HepG2 (cell line): ENCODE measurements around the gene GRAMD1A. TPM values are rescaled to one million over a fixed set of nuclear protein-coding genes. Genes with fewer than 3 reads are reported as not detected.

Experiments
- ATAC-seq: fragments of 200-7000 bp; cut with Tn5 transposase; 3 replicates; pipeline ENCODE4 v1.9.1; 2020; ENCODE audit warnings: mild to moderate bottlenecking, moderate library complexity
- BruUV-seq: library from RNA; stranded (reverse); fragments of 400-500 nt; replicated peaks from 2 replicates; lab custom pipeline; 2021; lab: Mats Ljungman, UMichigan
- CTCF ChIA-PET: fragments of 300-600 bp; formaldehyde crosslinking; extraction: SDS; loops from one replicate; lab custom pipeline; 2021; ENCODE audit warnings: low total read pairs, inconsistent platforms, low intra/inter-chr PET ratio; lab: Yijun Ruan, JAX
- POLR2A ChIA-PET: fragments of 350-600 bp; sonication (Branson Sonifier 250); formaldehyde crosslinking; loops from one replicate; lab custom pipeline; 2020; ENCODE audit warnings: antibody characterized with exemption, inconsistent platforms; lab: Yijun Ruan, JAX
- DNase-seq: peaks from one replicate; pipeline ENCODE4 v3.0.0-alpha.2; 2015; ENCODE audit warnings: low spot score
- FAIRE-seq: peaks from 3 replicates; lab custom pipeline; 2011; peaks lifted over from hg19 to GRCh38; lab: Jason Lieb, UNC
- H2AFZ ChIP-seq: one replicate; pipeline ENCODE4 v1.6.1; 2011; ENCODE audit warnings: low read length, inconsistent platforms
- H3K27ac ChIP-seq: fragments of 300-600 bp; 3 replicates; pipeline ENCODE4 v1.8.0; 2011; ENCODE audit warnings: mixed run types, mild to moderate bottlenecking, mixed read lengths, low read length, inconsistent platforms; ENCODE audit not compliant: insufficient read depth; ENCODE audit errors: extremely low read length
- H3K27me3 ChIP-seq, 2 experiments: fragments of 200-600 bp in 1 of 2; 2 replicates in 1 of 2; 3 replicates in 1 of 2; pipeline versions ENCODE4 v1.6.0 to v1.8.0; 2011; ENCODE audit warnings: low read length in 2 of 2, mild to moderate bottlenecking in 2 of 2, moderate library complexity in 2 of 2, inconsistent platforms in 1 of 2; ENCODE audit not compliant: insufficient read depth in 2 of 2, control insufficient read depth in 1 of 2
- H3K36me3 ChIP-seq, 2 experiments: fragments of 200-600 bp in 1 of 2; replicated peaks in 1 of 2; 2 replicates in 1 of 2; 3 replicates in 1 of 2; pipeline versions ENCODE4 v1.5.1 to v1.8.0; 2011; ENCODE audit warnings: low read length in 2 of 2, inconsistent platforms in 1 of 2; ENCODE audit not compliant: insufficient read depth in 2 of 2, control insufficient read depth in 1 of 2
- H3K4me1 ChIP-seq: 2 replicates; pipeline ENCODE4 v1.5.1; 2012; ENCODE audit warnings: low read length, inconsistent platforms; ENCODE audit not compliant: insufficient read depth
- H3K4me2 ChIP-seq: 2 replicates; pipeline ENCODE4 v1.6.0; 2011; ENCODE audit warnings: low read depth, low read length, inconsistent platforms
- H3K4me3 ChIP-seq, 3 experiments: fragments of 200-600 bp in 1 of 3; sonication (generic), shearing (Covaris generic) in 1 of 3; replicated peaks in 1 of 3; 2 replicates each; pipeline ENCODE4 v1.5.1; 2011 to 2016; ENCODE audit warnings: low read length in 3 of 3, inconsistent platforms in 2 of 3, low read depth in 2 of 3, mild to moderate bottlenecking in 2 of 3, control low read depth in 1 of 3, mixed read lengths in 1 of 3; ENCODE audit not compliant: insufficient read depth in 1 of 3
- H3K79me2 ChIP-seq: one replicate; pipeline ENCODE4 v1.6.1; 2011; ENCODE audit warnings: low read length, inconsistent platforms; ENCODE audit not compliant: insufficient read depth
- H3K9ac ChIP-seq: 2 replicates; pipeline ENCODE4 v1.6.0; 2011; ENCODE audit warnings: mild to moderate bottlenecking, low read depth, low read length, inconsistent platforms; ENCODE audit not compliant: insufficient read depth
- H3K9me3 ChIP-seq: 2 replicates; pipeline ENCODE4 v1.5.1; 2012; ENCODE audit warnings: mild to moderate bottlenecking, low read length
- H4K20me1 ChIP-seq: 2 replicates; pipeline ENCODE4 v1.6.0; 2011; ENCODE audit warnings: inconsistent platforms, mild to moderate bottlenecking, low read length, moderate library complexity; ENCODE audit not compliant: insufficient read depth
- CEBPB ChIP-seq: IDR thresholded peaks from 2 replicates; pipeline ENCODE4 v1.6.1; 2011; ENCODE audit warnings: low read depth, low read length, improper control_type of control experiment, borderline replicate concordance
- DMAP1 ChIP-seq: IDR thresholded peaks from 2 replicates; pipeline ENCODE4 v1.6.1; 2016
- FOXJ3 ChIP-seq: sonication (generic); formaldehyde crosslinking; IDR thresholded peaks from 2 replicates; pipeline ENCODE4 v1.4.0; 2020; ENCODE audit warnings: missing genetic modification reagents, mild to moderate bottlenecking, borderline replicate concordance
- MED13 ChIP-seq: sonication (generic); formaldehyde crosslinking; IDR thresholded peaks from 2 replicates; pipeline ENCODE4 v1.5.0; 2020; ENCODE audit warnings: missing genetic modification reagents
- MTA1 ChIP-seq: sonication (generic); formaldehyde crosslinking; IDR thresholded peaks from 2 replicates; pipeline ENCODE4 v1.4.0; 2020; ENCODE audit warnings: missing genetic modification reagents, mild to moderate bottlenecking, borderline replicate concordance
- SCMH1 ChIP-seq: sonication (generic); formaldehyde crosslinking; IDR thresholded peaks from 2 replicates; pipeline ENCODE4 v1.9.0; 2021; ENCODE audit warnings: missing genetic modification reagents, mild to moderate bottlenecking, borderline replicate concordance
- SIN3A ChIP-seq: IDR thresholded peaks from 2 replicates; pipeline ENCODE4 v1.6.1; 2011; ENCODE audit warnings: low read depth, mild to moderate bottlenecking, control low read depth, low read length, borderline replicate concordance
- SMC3 ChIP-seq: IDR thresholded peaks from 2 replicates; pipeline ENCODE4 v1.6.1; 2011; ENCODE audit warnings: low read length, improper control_type of control experiment
- ZNF138 ChIP-seq: sonication (generic); formaldehyde crosslinking; IDR thresholded peaks from 2 replicates; pipeline ENCODE4 v1.5.0; 2020; ENCODE audit warnings: mild to moderate bottlenecking, low read depth, missing genetic modification reagents
- ZNF280B ChIP-seq: sonication (generic); formaldehyde crosslinking; IDR thresholded peaks from 2 replicates; pipeline ENCODE4 v1.5.0; 2020; ENCODE audit warnings: missing genetic modification reagents, mild to moderate bottlenecking, borderline replicate concordance
- ZNF335 ChIP-seq: sonication (generic); formaldehyde crosslinking; IDR thresholded peaks from 2 replicates; pipeline ENCODE4 v1.4.0; 2020; ENCODE audit warnings: missing genetic modification reagents
- ZNF501 ChIP-seq: sonication (generic); formaldehyde crosslinking; IDR thresholded peaks from 2 replicates; pipeline ENCODE4 v1.5.1; 2020; ENCODE audit warnings: mild to moderate bottlenecking, moderate library complexity, missing genetic modification reagents
- ZNF530 ChIP-seq: sonication (generic); formaldehyde crosslinking; IDR thresholded peaks from 2 replicates; pipeline ENCODE4 v1.5.0; 2020; ENCODE audit warnings: low read depth, mild to moderate bottlenecking, missing genetic modification reagents
- ZNF577 ChIP-seq: sonication (generic); formaldehyde crosslinking; IDR thresholded peaks from 2 replicates; pipeline ENCODE4 v1.4.0; 2020; ENCODE audit warnings: mild to moderate bottlenecking, low read depth, missing genetic modification reagents, borderline replicate concordance
- ZNF598 ChIP-seq: sonication (generic); formaldehyde crosslinking; IDR thresholded peaks from 2 replicates; pipeline ENCODE4 v1.5.1; 2020; ENCODE audit warnings: mild to moderate bottlenecking, missing genetic modification reagents, borderline replicate concordance
- ZNF878 ChIP-seq: sonication (generic); formaldehyde crosslinking; IDR thresholded peaks from 2 replicates; pipeline ENCODE4 v1.8.1; 2023; ENCODE audit warnings: mild to moderate bottlenecking, missing genetic modification reagents, moderate library complexity
- WGBS: methylation state at CpG from one replicate; pipeline ENCODE4 v1.1.6; 2017; ENCODE audit warnings: low lambda C conversion rate; 5-methylcytosine and 5-hydroxymethylcytosine counted together
- in situ Hi-C: cut with HindIII; loops from 2 replicates; pipeline ENCODE4 v1.10.0; 2017; ENCODE audit warnings: low pct_unique_long_range_greater_than_20kb; ENCODE audit not compliant: extremely low pct_ligation_motif_present
- intact Hi-C: fragments of 100-400 bp; cut with micrococcal nuclease; formaldehyde crosslinking; loops from one replicate; pipeline ENCODE4 v1.10.0; 2022; ENCODE audit not compliant: unreplicated experiment
- polyA plus RNA-seq, 8 experiments: library from polyadenylated mRNA; depleted of rRNA in 3 of 8; stranded (reverse) in 7 of 8; unstranded in 1 of 8; fragments of >200 nt; fragmentation: Illumina TruSeq in 4 of 8; extraction: Trizol in 4 of 8; gene quantifications; 2 replicates each; pipeline versions ENCODE4 v1.2.1 to v1.2.3, GENCODE V29; 2011 to 2016; ENCODE audit warnings: low read depth in 4 of 8, missing spikeins in 1 of 8, mixed read lengths in 1 of 8; ENCODE audit not compliant: insufficient read depth in 1 of 8
- total RNA-seq, 5 experiments: library from RNA; depleted of rRNA; stranded (reverse); fragments of >200 nt; fragmentation: Illumina TruSeq; extraction: Trizol; gene quantifications; 2 replicates each; pipeline ENCODE4 v1.2.3, GENCODE V29; 2016; ENCODE audit warnings: low read depth in 1 of 5

The GRAMD1A gene
- total and polyA plus RNA-seq, 2 of the 13 experiments (the other 11 are each of a cell fraction or from before 2014, with no cell fraction given) = 14.7 to 181 TPM

- no peak overlapping the region for H3K4me2 ChIP-seq
- H3K4me1 ChIP-seq = peaks cover 3% of the 10 kb centered on the region
- H4K20me1 ChIP-seq = no peaks in the 10 kb centered on the region
- POLR2A ChIA-PET = no interaction called here
- no peaks in the 10 kb centered on the region for H3K36me3 ChIP-seq
- H3K27me3 ChIP-seq = peaks cover 14 to 43% of the 10 kb centered on the region in 2 experiments
- ATAC-seq = no peak; the same call in 2 of the 3 replicates
- no peak for TF ChIP-seq ZNF501
- TF ChIP-seq ZNF598 (CRISPR knock-in tag) = no peak
- no peak for TF ChIP-seq ZNF577 (CRISPR knock-in tag)
- no peak for TF ChIP-seq FOXJ3
- TF ChIP-seq MED13 = no peak
- TF ChIP-seq SMC3 = no peak
- TF ChIP-seq CEBPB = no peak
- no peak for TF ChIP-seq ZNF335 (CRISPR knock-in tag)
- TF ChIP-seq ZNF530 (CRISPR knock-in tag) = no peak
- TF ChIP-seq ZNF878 (CRISPR knock-in tag) = no peak
- TF ChIP-seq SIN3A = no peak
- TF ChIP-seq MTA1 = no peak
- TF ChIP-seq DMAP1 = no peak
- no peak for TF ChIP-seq ZNF138 (CRISPR knock-in tag)
- no peak for TF ChIP-seq ZNF280B (CRISPR knock-in tag)
- TF ChIP-seq SCMH1 (CRISPR knock-in tag) = no peak
- TF ChIP-seq, all 625 proteins: peak for 0
- 69% methylated on average over 6 of the region's 10 CpGs for WGBS
- FAIRE-seq (no peak), DNase-seq (no peak)
- no peaks in the 10 kb centered on the region for H3K79me2 ChIP-seq
- no TSS peak for BruUV-seq
- no peak overlapping the region for H3K27ac ChIP-seq
- in situ Hi-C loops = no loop called here
- peaks cover 11% of the 10 kb centered on the region for H3K9me3 ChIP-seq
- no peak overlapping the region for H3K4me3 ChIP-seq
- CTCF ChIA-PET = no interaction called here
- no peak overlapping the region for H2AFZ ChIP-seq
- intact Hi-C loops = no loop called here
- H3K9ac ChIP-seq = no peak overlapping the region
These were observed 73.4 kb downstream of the GRAMD1A start for GRCh38 chr19:35073516-35073915.
